AG09319 (cell line): ENCODE measurements around the gene IRF2BP2.
"Not testable (repeated sequence)": the region's sequence is repeated elsewhere in the genome, so short reads cannot be mapped to it uniquely, and the experiment has no call there.

Experiments used
- DNase-seq: peaks from one replicate; pipeline ENCODE4 v3.0.0-alpha.2; 2010; ENCODE audit warnings: low read depth; ENCODE audit errors: extremely low read depth
- CTCF ChIP-seq: IDR thresholded peaks from 2 replicates; pipeline ENCODE4 v1.5.1; 2011; ENCODE audit warnings: low read depth, mild to moderate bottlenecking, inconsistent platforms, low read length, moderate library complexity

Gene IRF2BP2

GRCh38 chr1:234643850-234644134, 33.8 kb upstream of the IRF2BP2 start:
- TF ChIP-seq CTCF, result no peak
- no peak for DNase-seq

- TF ChIP-seq CTCF, result no peak
- DNase-seq, result no peak
Measured at GRCh38 chr1:234643111-234643849, 33.3 kb upstream of the IRF2BP2 start.

GRCh38 chr1:234642428-234642827, 32.5 kb upstream of the IRF2BP2 start:
- no peak for DNase-seq
- TF ChIP-seq CTCF, result no peak

GRCh38 chr1:234639961-234640360, 30.0 kb upstream of the IRF2BP2 start:
- no peak for DNase-seq
- no peak for TF ChIP-seq CTCF

DNA sequence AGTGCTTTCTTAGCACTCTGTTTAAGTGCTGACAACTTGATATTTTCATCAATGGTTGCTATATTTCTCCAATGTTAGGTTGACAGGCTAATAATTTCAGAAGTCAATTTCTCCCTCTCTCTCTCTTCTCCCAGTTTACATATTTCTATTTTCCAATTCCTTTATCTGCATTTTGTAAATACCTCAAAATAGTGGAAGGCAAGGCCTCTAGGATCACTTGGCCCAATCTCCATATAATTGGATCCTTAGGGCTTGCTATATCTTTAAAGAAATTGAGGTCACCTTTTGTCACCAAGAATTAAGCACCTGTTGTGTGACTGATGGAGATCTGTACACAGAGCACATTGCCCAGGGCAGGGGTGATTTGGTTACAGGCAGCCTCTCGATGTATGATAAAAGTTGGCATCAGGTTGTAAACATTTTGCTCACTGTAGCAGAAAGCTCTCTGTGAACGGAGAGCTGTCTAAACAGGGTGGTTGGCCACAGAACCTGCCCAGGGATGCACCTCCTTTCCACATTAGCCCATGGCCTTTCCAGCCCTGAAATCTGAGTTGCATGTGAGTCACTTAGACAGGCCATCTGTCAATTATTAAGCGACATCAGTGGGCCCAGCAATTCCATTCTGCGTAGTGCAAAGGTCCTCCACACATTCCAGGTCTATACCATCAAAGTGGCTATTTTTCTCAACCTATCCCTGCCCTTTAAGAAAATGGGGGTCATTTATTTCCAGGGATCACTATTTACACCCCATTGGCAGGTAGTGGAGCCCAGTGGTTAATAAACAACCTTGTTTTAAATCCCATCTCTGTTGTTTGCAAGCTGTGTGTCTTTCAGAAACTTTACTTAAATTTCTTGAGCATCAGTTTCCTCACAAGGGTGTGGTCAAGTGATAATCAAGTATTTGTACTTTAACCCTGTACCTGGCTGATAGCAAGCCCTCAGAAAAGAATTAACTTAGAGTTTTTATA, 29.1 kb upstream of the IRF2BP2 start:
- TF ChIP-seq CTCF, result no peak
- no peak for DNase-seq

DNA sequence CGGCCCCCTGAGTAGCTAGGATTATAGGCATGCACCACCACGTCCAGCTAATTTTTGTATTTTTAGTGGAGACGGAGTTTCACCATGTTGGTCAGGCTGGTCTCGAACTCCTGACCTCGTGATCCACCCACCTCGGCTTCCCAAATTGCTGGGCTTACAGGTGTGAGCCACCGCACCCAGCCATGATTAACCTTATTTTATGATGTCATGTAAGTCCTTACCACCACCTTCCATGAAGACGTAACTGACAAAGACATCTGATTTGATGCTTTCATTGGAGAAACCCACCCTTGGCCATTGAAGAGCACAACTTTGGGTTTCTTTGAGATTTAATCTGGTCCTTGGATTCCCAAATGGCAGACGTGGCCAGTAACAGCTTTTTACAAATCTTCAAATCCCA, 24.9 kb upstream of the IRF2BP2 start:
- DNase-seq, result not testable (repeated sequence)

DNA sequence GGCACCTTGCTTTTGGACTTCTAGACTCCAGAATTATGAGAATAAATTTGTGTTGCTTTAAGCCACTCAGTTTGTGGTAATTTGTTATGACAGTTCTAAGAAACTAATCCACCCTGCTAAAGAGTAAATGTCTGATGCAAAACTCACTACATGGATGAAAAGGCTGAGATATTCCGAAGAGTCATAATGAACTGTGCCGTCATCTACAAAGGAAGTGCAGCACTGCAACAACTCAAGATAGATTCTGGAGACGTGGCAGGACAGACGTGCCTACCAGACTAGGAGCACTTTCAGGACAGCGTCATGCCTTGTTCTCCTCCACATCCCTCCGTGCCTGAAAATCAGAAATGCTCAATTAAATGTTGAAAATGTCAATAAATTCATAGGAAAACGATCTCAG, 24.4 kb upstream of the IRF2BP2 start:
- TF ChIP-seq CTCF, result no peak
- DNase-seq, result no peak
